MM.1S (cell line): ENCODE data around the gene GPHN.

Experiments
- DNase-seq: peaks from one replicate; pipeline ENCODE4 v3.0.0-alpha.2; 2015
- H2AFZ ChIP-seq: fragments of 300-600 bp; sonication (generic); 2 replicates; pipeline ENCODE4 v1.6.0; 2016; ENCODE audit warnings: antibody characterized with exemption, low read length
- H3F3A ChIP-seq: fragments of 300-600 bp; sonication (generic); 2 replicates; pipeline ENCODE4 v1.6.1; 2016; ENCODE audit warnings: mild to moderate bottlenecking, antibody characterized with exemption, low read length, moderate library complexity, mixed read lengths; ENCODE audit not compliant: insufficient read depth
- H3K27ac ChIP-seq: fragments of 300-600 bp; sonication (generic); 2 replicates; pipeline ENCODE4 v1.5.1; 2016; ENCODE audit warnings: mild to moderate bottlenecking, low read length
- H3K27me3 ChIP-seq: fragments of 300-600 bp; sonication (generic); replicated peaks from 2 replicates; pipeline ENCODE4 v1.6.0; 2016; ENCODE audit warnings: low read length; ENCODE audit not compliant: insufficient read depth
- H3K36me3 ChIP-seq: fragments of 300-600 bp; sonication (generic); replicated peaks from 2 replicates; pipeline ENCODE4 v1.6.1; 2016; ENCODE audit warnings: mild to moderate bottlenecking, low read length, mixed read lengths; ENCODE audit not compliant: insufficient read depth
- H3K4me1 ChIP-seq: fragments of 300-600 bp; sonication (generic); 2 replicates; pipeline ENCODE4 v1.6.1; 2016; ENCODE audit warnings: low read length, mixed read lengths
- H3K4me2 ChIP-seq: fragments of 300-600 bp; sonication (generic); 2 replicates; pipeline ENCODE4 v1.6.0; 2016; ENCODE audit warnings: low read depth, low read length
- H3K4me3 ChIP-seq: fragments of 300-600 bp; sonication (generic); 2 replicates; pipeline ENCODE4 v1.5.1; 2016; ENCODE audit warnings: low read length, mixed read lengths
- H3K79me2 ChIP-seq: fragments of 300-600 bp; sonication (generic); 2 replicates; pipeline ENCODE4 v1.6.1; 2016; ENCODE audit warnings: mixed run types, low read length, mixed read lengths
- H3K9ac ChIP-seq: fragments of 300-600 bp; sonication (generic); 2 replicates; pipeline ENCODE4 v1.6.1; 2016; ENCODE audit warnings: low read length, mixed read lengths
- H3K9me2 ChIP-seq: fragments of 300-600 bp; sonication (generic); replicated peaks from 2 replicates; pipeline ENCODE4 v1.6.1; 2016; ENCODE audit warnings: mild to moderate bottlenecking, low read length, mixed read lengths; ENCODE audit not compliant: insufficient read depth
- H3K9me3 ChIP-seq: fragments of 300-600 bp; sonication (generic); replicated peaks from 2 replicates; pipeline ENCODE4 v1.6.1; 2016; ENCODE audit warnings: mild to moderate bottlenecking, low read length, mixed read lengths; ENCODE audit not compliant: insufficient read depth
- H4K20me1 ChIP-seq: fragments of 300-600 bp; sonication (generic); 2 replicates; pipeline ENCODE4 v1.6.1; 2016; ENCODE audit warnings: mild to moderate bottlenecking, low read length, moderate library complexity, mixed read lengths; ENCODE audit not compliant: insufficient read depth
- EZH2 ChIP-seq: fragments of 300-600 bp; sonication (generic); optimal IDR thresholded peaks from 2 replicates; pipeline ENCODE3; 2017; ENCODE audit warnings: low read depth, mild to moderate bottlenecking, antibody characterized with exemption, low read length, mixed read lengths
- EZH2phosphoT487 ChIP-seq: fragments of 300-600 bp; sonication (generic); IDR thresholded peaks from 2 replicates; pipeline ENCODE4 v1.6.1; 2018; ENCODE audit warnings: antibody characterized with exemption, low read length
- TF ChIP-seq, protein P1 (sequence below): fragments of 300-600 bp; sonication (generic); IDR thresholded peaks from 2 replicates; pipeline ENCODE4 v1.5.1; 2016; ENCODE audit warnings: antibody characterized with exemption, low read length, mixed read lengths

GPHN gene

GRCh38 chr14:66568220-66568619 is 60.3 kb downstream of the GPHN start:
- Histone ChIP-seq H2AFZ (no peak overlapping the region), H3K9me3 (no peaks in the 10 kb centered on the region), H3K27me3 (no peaks in the 10 kb centered on the region), H3K9me2 (no peaks in the 10 kb centered on the region), H3K27ac (no peak overlapping the region), H3K4me1 (no peaks in the 10 kb centered on the region), H3K36me3 (no peaks in the 10 kb centered on the region), H3F3A (no peaks in the 10 kb centered on the region), H3K79me2 (peaks cover 11% of the 10 kb centered on the region), H3K9ac (no peak overlapping the region), H3K4me2 (no peak overlapping the region), H4K20me1 (no peaks in the 10 kb centered on the region), H3K4me3 (no peak overlapping the region)
- TF ChIP-seq EZH2phosphoT487 (no peak), EZH2 (no peak)
- TF ChIP-seq, protein P1, sequence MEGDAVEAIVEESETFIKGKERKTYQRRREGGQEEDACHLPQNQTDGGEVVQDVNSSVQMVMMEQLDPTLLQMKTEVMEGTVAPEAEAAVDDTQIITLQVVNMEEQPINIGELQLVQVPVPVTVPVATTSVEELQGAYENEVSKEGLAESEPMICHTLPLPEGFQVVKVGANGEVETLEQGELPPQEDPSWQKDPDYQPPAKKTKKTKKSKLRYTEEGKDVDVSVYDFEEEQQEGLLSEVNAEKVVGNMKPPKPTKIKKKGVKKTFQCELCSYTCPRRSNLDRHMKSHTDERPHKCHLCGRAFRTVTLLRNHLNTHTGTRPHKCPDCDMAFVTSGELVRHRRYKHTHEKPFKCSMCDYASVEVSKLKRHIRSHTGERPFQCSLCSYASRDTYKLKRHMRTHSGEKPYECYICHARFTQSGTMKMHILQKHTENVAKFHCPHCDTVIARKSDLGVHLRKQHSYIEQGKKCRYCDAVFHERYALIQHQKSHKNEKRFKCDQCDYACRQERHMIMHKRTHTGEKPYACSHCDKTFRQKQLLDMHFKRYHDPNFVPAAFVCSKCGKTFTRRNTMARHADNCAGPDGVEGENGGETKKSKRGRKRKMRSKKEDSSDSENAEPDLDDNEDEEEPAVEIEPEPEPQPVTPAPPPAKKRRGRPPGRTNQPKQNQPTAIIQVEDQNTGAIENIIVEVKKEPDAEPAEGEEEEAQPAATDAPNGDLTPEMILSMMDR: no peak
- no peak for DNase-seq

- H3K79me2 ChIP-seq: peaks cover 27% of the 10 kb centered on the region
Observed at GRCh38 chr14:66572826-66573225, 64.9 kb downstream of the GPHN start.

DNA sequence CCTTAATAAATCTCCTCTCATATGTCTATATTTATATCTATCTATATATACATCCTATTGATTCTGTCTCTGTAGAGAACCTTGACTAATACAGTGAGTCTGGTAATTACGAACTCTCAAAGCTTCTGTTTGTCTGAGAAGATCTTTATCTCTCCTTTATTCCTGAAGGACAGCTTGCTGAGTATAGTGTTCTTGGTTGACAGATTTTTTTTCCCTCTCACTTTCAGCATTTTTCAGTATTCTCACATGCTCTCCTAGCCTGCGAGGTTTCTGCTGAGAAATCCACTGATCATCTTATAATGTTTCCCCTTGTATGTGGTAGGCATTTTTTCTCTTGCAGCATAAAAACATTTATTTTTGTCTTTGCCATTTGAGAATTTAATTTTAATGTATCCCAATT is 67.1 kb downstream of the GPHN start:
- Histone ChIP-seq H3K79me2 (peaks cover 27% of the 10 kb centered on the region), H3K4me1 (no peaks in the 10 kb centered on the region), H3K9ac (no peak overlapping the region), H3K27ac (no peak overlapping the region), H3K4me2 (no peak overlapping the region), H3F3A (no peaks in the 10 kb centered on the region), H3K27me3 (no peaks in the 10 kb centered on the region), H2AFZ (no peak overlapping the region), H3K36me3 (no peaks in the 10 kb centered on the region), H4K20me1 (no peaks in the 10 kb centered on the region), H3K4me3 (no peak overlapping the region), H3K9me3 (no peaks in the 10 kb centered on the region), H3K9me2 (no peaks in the 10 kb centered on the region)
- DNase-seq: no peak
- TF ChIP-seq EZH2phosphoT487: no peak
- TF ChIP-seq EZH2: no peak
- TF ChIP-seq, protein P1: no peak

More at GRCh38 chr14:66572826-66573225, 64.9 kb downstream of the GPHN start:
- TF ChIP-seq, protein P1: no peak
- TF ChIP-seq EZH2phosphoT487: no peak
- no peak for TF ChIP-seq EZH2
- Histone ChIP-seq H4K20me1 (no peaks in the 10 kb centered on the region), H3F3A (no peaks in the 10 kb centered on the region), H3K4me2 (no peak overlapping the region), H3K4me1 (no peaks in the 10 kb centered on the region), H3K36me3 (no peaks in the 10 kb centered on the region), H3K27me3 (no peaks in the 10 kb centered on the region), H2AFZ (no peak overlapping the region), H3K9me3 (no peaks in the 10 kb centered on the region), H3K4me3 (no peak overlapping the region), H3K27ac (no peak overlapping the region), H3K9ac (no peak overlapping the region), H3K9me2 (no peaks in the 10 kb centered on the region)
- no peak for DNase-seq
